Left cardiac atrium (tissue), 4 donors: Measurements from ENCODE around the gene FMN2. TPM values are rescaled to one million over a fixed set of nuclear protein-coding genes. Genes with fewer than 3 reads are reported as not detected.
"Not testable (repeated sequence)": the region's sequence is repeated elsewhere in the genome, so short reads cannot be mapped to it uniquely, and the experiment has no call there.

Experiments
- ATAC-seq, 2 donors: fragments of 200-7000 bp; cut with Tn5 transposase; one replicate each; pipeline ENCODE4 v1.9.1; 2020; ENCODE audit warnings: mild to moderate bottlenecking in 2 of 2, moderate library complexity in 2 of 2
- DNase-seq: peaks from one replicate; pipeline ENCODE4 v3.0.0-alpha.2; 2020
- intact Hi-C, 2 donors: fragments of 100-400 bp; cut with DNase I; formaldehyde crosslinking; loops; one replicate each; pipeline versions ENCODE4 v1.14.1 to v1.15.1; 2022 to 2023
- total RNA-seq, 2 donors: library from RNA; stranded (reverse); fragmentation: NEBNext Ultra II Directional; extraction: Animal tissue kit (Norgen Biotek cat#: 25700); gene quantifications; one replicate each; pipeline ENCODE4 v1.2.1, GENCODE V29; 2021
- donor health status: DM: no; HTN: yes; CAD: no.
- donor health status: DM: no; HTN: yes; CAD: no; lungs with severe emphysema.
- donor health status: DM: yes; HTN: yes; CAD: no.
- donor health status: Dilated cardiomyopathy.

FMN2 gene
- total RNA-seq, 2 donors from 2014 or later: 0.15 to 0.16 TPM

GRCh38 chr1:240387051-240387450 lies 295.4 kb downstream of the FMN2 start:
- peak in 1 of 2 donors; percentile 49 for ATAC-seq
- intact Hi-C loops: no loop called here
- no peak for DNase-seq

- intact Hi-C loops: no loop called here
- DNase-seq (no peak), ATAC-seq (no peak)
Measured at GRCh38 chr1:240391660-240392260, 300.1 kb downstream of the FMN2 start.

- intact Hi-C loops: no loop called here
- ATAC-seq: no peak
- DNase-seq: no peak
Measured at GRCh38 chr1:240394353-240394752, 302.7 kb downstream of the FMN2 start.

- DNase-seq: no peak
- intact Hi-C loops: no loop called here
- ATAC-seq: no peak
Measured at GRCh38 chr1:240395336-240395735, 303.7 kb downstream of the FMN2 start.

GRCh38 chr1:240399381-240399780 lies 307.7 kb downstream of the FMN2 start:
- ATAC-seq: peak; percentile 57 to 98
- DNase-seq: no peak
- intact Hi-C loops: no loop called here

- intact Hi-C loops: no loop called here
- ATAC-seq (no peak), DNase-seq (no peak)
Measured at GRCh38 chr1:240401731-240402130, 310.0 kb downstream of the FMN2 start.

- no peak for DNase-seq
- intact Hi-C loops: no loop called here
- ATAC-seq: no peak
Measured at GRCh38 chr1:240402326-240402725, 310.6 kb downstream of the FMN2 start.

- intact Hi-C loops: no loop called here
Measured at GRCh38 chr1:240404286-240404685, 312.6 kb downstream of the FMN2 start.

GRCh38 chr1:240405751-240406150 lies 314.1 kb downstream of the FMN2 start:
- no peak for DNase-seq
- no peak for ATAC-seq
- intact Hi-C loops: no loop called here

More at GRCh38 chr1:240404286-240404685, 312.6 kb downstream of the FMN2 start:
- ATAC-seq (no peak), DNase-seq (no peak)

GRCh38 chr1:240407407-240407806 lies 315.7 kb downstream of the FMN2 start:
- intact Hi-C loops: no loop called here
- ATAC-seq (no peak), DNase-seq (no peak)

- DNase-seq (no peak), ATAC-seq (no peak)
- intact Hi-C loops: no loop called here
Measured at GRCh38 chr1:240409615-240410014, 317.9 kb downstream of the FMN2 start.

- DNase-seq (no peak), ATAC-seq (no peak)
- intact Hi-C loops: no loop called here
Measured at GRCh38 chr1:240413732-240414131, 322.0 kb downstream of the FMN2 start.

GRCh38 chr1:240414237-240414636 lies 322.6 kb downstream of the FMN2 start:
- intact Hi-C loops: no loop called here
- DNase-seq (no peak), ATAC-seq (no peak)

- intact Hi-C loops, DNase-seq, ATAC-seq: not testable (repeated sequence)
Measured at GRCh38 chr1:240415011-240415410, 323.3 kb downstream of the FMN2 start.

- no peak for DNase-seq
- ATAC-seq: no peak
- intact Hi-C loops: no loop called here
Measured at GRCh38 chr1:240415532-240415931, 323.8 kb downstream of the FMN2 start.

- DNase-seq: no peak
- ATAC-seq: no peak
- intact Hi-C loops: no loop called here
Measured at GRCh38 chr1:240417317-240417716, 325.6 kb downstream of the FMN2 start.

- intact Hi-C loops: no loop called here
- DNase-seq (no peak), ATAC-seq (no peak)
Measured at GRCh38 chr1:240420766-240421165, 329.1 kb downstream of the FMN2 start.

- DNase-seq (no peak), ATAC-seq (no peak)
- intact Hi-C loops: no loop called here
Measured at GRCh38 chr1:240423246-240423924, 331.7 kb downstream of the FMN2 start.

GRCh38 chr1:240424740-240425464 lies 333.2 kb downstream of the FMN2 start:
- intact Hi-C loops: no loop called here
- ATAC-seq: no peak
- DNase-seq: no peak

GRCh38 chr1:240426051-240426450 lies 334.4 kb downstream of the FMN2 start:
- DNase-seq (no peak), ATAC-seq (no peak)
- intact Hi-C loops: no loop called here
